Ishikawa (cell line): ENCODE measurements around the gene GINS2.

ENCODE experiments used
- CEBPB ChIP-seq: IDR thresholded peaks from 2 replicates; pipeline ENCODE4 v1.6.1; 2012
- CREB1 ChIP-seq: IDR thresholded peaks from 2 replicates; pipeline ENCODE4 v1.6.1; 2012; ENCODE audit warnings: low read depth
- EGR1 ChIP-seq: IDR thresholded peaks from 2 replicates; pipeline ENCODE4 v1.6.1; 2012
- EP300 ChIP-seq: IDR thresholded peaks from 2 replicates; pipeline ENCODE4 v1.6.1; 2012; ENCODE audit warnings: borderline replicate concordance
- FOXM1 ChIP-seq: IDR thresholded peaks from 2 replicates; pipeline ENCODE4 v1.6.1; 2012; ENCODE audit warnings: low read depth, borderline replicate concordance
- MAX ChIP-seq: IDR thresholded peaks from 2 replicates; pipeline ENCODE4 v1.6.1; 2012
- NFIC ChIP-seq: IDR thresholded peaks from 2 replicates; pipeline ENCODE4 v1.6.1; 2012
- RAD21 ChIP-seq: IDR thresholded peaks from 2 replicates; pipeline ENCODE4 v1.6.1; 2012; ENCODE audit warnings: low read depth
- REST ChIP-seq: IDR thresholded peaks from 2 replicates; pipeline ENCODE4 v1.6.1; 2012; ENCODE audit warnings: low read depth, mild to moderate bottlenecking
- TAF1 ChIP-seq: IDR thresholded peaks from 2 replicates; pipeline ENCODE4 v1.6.1; 2012; ENCODE audit warnings: low read depth, mild to moderate bottlenecking
- TCF12 ChIP-seq: IDR thresholded peaks from 2 replicates; pipeline ENCODE4 v1.6.1; 2012; ENCODE audit warnings: low read depth
- TEAD4 ChIP-seq: IDR thresholded peaks from 2 replicates; pipeline ENCODE4 v1.6.1; 2012
- YY1 ChIP-seq: IDR thresholded peaks from 2 replicates; pipeline ENCODE4 v1.6.1; 2012; ENCODE audit warnings: low read depth
- ZBTB7A ChIP-seq: IDR thresholded peaks from 2 replicates; pipeline ENCODE4 v1.6.1; 2012; ENCODE audit warnings: low read depth

GRCh38 chr16:85667841-85668413, 20.8 kb downstream of the GINS2 start:
- no peak for TF ChIP-seq CEBPB
- no peak for TF ChIP-seq EP300
- no peak for TF ChIP-seq EGR1
- no peak for TF ChIP-seq REST
- TF ChIP-seq CREB1, result no peak
- no peak for TF ChIP-seq RAD21
- no peak for TF ChIP-seq TCF12
- TF ChIP-seq TAF1, result no peak
- no peak for TF ChIP-seq MAX
- no peak for TF ChIP-seq ZBTB7A
- no peak for TF ChIP-seq NFIC
- no peak for TF ChIP-seq TEAD4
- TF ChIP-seq FOXM1, result no peak
- TF ChIP-seq YY1, result no peak
